Colonic mucosa (tissue), 4 donors: ENCODE results near the gene ZCCHC7. TPM values are rescaled to one million over a fixed set of nuclear protein-coding genes. Genes with fewer than 3 reads are reported as not detected.
"Not testable (repeated sequence)": the region's sequence is repeated elsewhere in the genome, so short reads cannot be mapped to it uniquely, and the experiment has no call there.

Experiments used
- DNase-seq: peaks from one replicate; pipeline ENCODE4 v3.0.0-alpha.2; 2020
- H3K27ac ChIP-seq: fragments of 200-600 bp; one replicate; pipeline ENCODE4 v1.8.0; 2021
- H3K27me3 ChIP-seq: fragments of 200-600 bp; one replicate; pipeline ENCODE4 v1.8.0; 2021
- H3K36me3 ChIP-seq: fragments of 200-600 bp; one replicate; pipeline ENCODE4 v1.8.0; 2021
- H3K4me1 ChIP-seq: fragments of 200-600 bp; one replicate; pipeline ENCODE4 v1.8.0; 2021; ENCODE audit warnings: mild to moderate bottlenecking
- H3K4me3 ChIP-seq: fragments of 200-600 bp; one replicate; pipeline ENCODE4 v1.8.0; 2021
- H3K9ac ChIP-seq, 2 donors: one replicate each; pipeline ENCODE4 v1.7.0; 2013; ENCODE audit warnings: control low read depth in 2 of 2, low read depth in 2 of 2, low read length in 2 of 2
- H3K9me3 ChIP-seq: fragments of 200-600 bp; one replicate; pipeline ENCODE4 v1.8.0; 2021
- CTCF ChIP-seq: fragments of 200-600 bp; IDR thresholded peaks from one replicate; pipeline ENCODE4 v1.8.0; 2022; ENCODE audit warnings: antibody characterized with exemption, mild to moderate bottlenecking
- intact Hi-C: fragments of 100-400 bp; cut with DNase I; formaldehyde crosslinking; loops from one replicate; pipeline ENCODE4 v1.14.1; 2022
- total RNA-seq, 2 donors: library from RNA; stranded (reverse); fragmentation: NEBNext Ultra II Directional in 1 of 2; extraction: Animal tissue kit (Norgen Biotek cat#: 25700) in 1 of 2; gene quantifications; one replicate each; pipeline ENCODE4 v1.2.1, GENCODE V29; 2021
- donor health status: healthy.
- donor health status: DM: no; HTN: no; CAD: no.
- donor health status: DM: no; HTN: no; CAD: no.

ZCCHC7 gene
- total RNA-seq, 2 donors from 2014 or later = 14.6 to 15.9 TPM

DNA sequence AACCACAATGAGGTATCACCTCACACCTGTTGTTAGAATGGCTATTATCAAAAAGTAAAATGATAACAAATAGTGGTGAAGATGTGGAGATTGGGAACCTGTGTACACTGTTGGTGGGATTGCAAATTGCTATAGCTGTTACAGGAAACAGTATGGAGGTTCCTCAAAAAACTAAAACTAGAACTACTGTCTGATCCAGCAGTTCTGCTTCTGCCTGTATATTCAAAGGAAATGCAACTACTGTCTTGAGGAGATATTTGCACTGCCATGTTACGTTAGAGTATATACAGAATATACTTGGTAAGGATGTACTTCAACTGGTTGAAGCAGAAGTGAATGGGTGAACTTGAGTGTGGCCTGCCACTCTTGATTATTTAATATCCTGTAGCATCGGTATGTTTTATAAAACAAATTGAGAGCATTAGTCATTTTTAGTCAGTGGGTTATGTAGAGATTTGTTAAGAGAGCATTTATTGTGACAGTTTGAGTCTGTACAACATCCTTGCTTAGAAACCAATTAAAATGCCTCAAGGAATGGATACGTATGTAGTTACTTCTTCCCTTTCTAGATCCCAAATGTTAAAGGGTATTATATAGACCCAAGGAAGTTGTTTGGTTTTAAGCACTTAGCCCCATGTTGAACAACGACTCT is 37.5 kb downstream of the ZCCHC7 start:
- Histone ChIP-seq H3K27ac (no peak overlapping the region), H3K9ac (no peak overlapping the region), H3K4me1 (no peaks in the 10 kb centered on the region), H3K36me3 (no peaks in the 10 kb centered on the region), H3K27me3 (no peaks in the 10 kb centered on the region), H3K4me3 (no peak overlapping the region), H3K9me3 (no peaks in the 10 kb centered on the region)
- no peak for TF ChIP-seq CTCF
- intact Hi-C loops = no loop called here
- DNase-seq = no peak

- no peaks in the 10 kb centered on the region for H3K4me1 ChIP-seq
- no peaks in the 10 kb centered on the region for H3K27me3 ChIP-seq
- TF ChIP-seq CTCF = no peak
- no peaks in the 10 kb centered on the region for H3K36me3 ChIP-seq
- H3K27ac ChIP-seq = no peak overlapping the region
- DNase-seq = no peak
- H3K4me3 ChIP-seq = no peak overlapping the region
- no peaks in the 10 kb centered on the region for H3K9me3 ChIP-seq
- intact Hi-C loops = no loop called here
- no peak overlapping the region for H3K9ac ChIP-seq
These were observed 42.9 kb downstream of the ZCCHC7 start for GRCh38 chr9:37163299-37163698.

DNA sequence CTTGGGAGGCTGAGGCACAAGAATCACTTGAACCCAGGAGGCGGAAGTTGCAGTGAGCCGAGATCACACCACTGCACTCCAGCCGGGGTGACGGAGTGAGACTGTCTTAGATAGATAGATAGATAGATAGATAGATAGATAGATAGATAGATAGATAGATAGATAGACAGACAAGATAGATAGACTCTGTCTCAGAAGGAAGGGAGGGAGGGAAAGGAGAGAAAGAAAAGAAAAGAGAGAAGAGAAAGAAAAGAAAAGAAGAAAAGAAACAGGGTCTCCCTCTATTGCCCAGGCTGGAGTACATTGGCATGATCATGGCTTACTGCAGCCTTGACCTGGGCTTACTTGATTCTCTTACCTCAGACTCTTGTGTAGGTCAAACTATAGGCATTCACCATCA is 44.0 kb downstream of the ZCCHC7 start:
- H3K9ac ChIP-seq, H3K4me1 ChIP-seq, H3K36me3 ChIP-seq, DNase-seq, intact Hi-C loops, H3K9me3 ChIP-seq, H3K27ac ChIP-seq, H3K27me3 ChIP-seq, H3K4me3 ChIP-seq: not testable (repeated sequence)

DNA sequence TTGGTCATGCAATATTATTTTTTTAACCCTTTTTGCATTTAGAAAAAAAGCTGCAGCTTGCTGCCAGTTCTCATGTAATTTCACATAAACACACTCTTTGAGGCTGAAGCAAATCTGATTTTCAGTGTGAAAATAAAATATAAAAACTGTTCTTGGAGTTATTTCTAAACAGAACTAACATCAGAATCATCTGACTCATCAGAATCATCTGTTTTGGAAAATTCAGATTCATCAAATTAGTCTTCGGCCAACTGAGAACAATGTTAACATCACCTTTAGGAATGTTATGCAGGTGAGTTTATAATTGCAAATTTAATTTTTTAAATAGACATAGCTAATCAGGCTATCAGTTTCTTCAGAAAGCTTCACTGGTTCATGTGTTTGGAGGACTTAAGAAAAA is 45.3 kb downstream of the ZCCHC7 start:
- Histone ChIP-seq H3K36me3 (no peaks in the 10 kb centered on the region), H3K4me3 (no peak overlapping the region), H3K27me3 (no peaks in the 10 kb centered on the region), H3K4me1 (no peaks in the 10 kb centered on the region), H3K9me3 (no peaks in the 10 kb centered on the region), H3K27ac (no peak overlapping the region), H3K9ac (no peak overlapping the region)
- intact Hi-C loops = no loop called here
- TF ChIP-seq CTCF = no peak
- no peak for DNase-seq

- Histone ChIP-seq H3K4me1 (no peaks in the 10 kb centered on the region), H3K4me3 (no peak overlapping the region)
- intact Hi-C loops = no loop called here
These were observed 47.2 kb downstream of the ZCCHC7 start for GRCh38 chr9:37167456-37168047.

More at GRCh38 chr9:37167456-37168047, 47.2 kb downstream of the ZCCHC7 start:
- no peak overlapping the region for H3K9ac ChIP-seq
- H3K27me3 ChIP-seq = no peaks in the 10 kb centered on the region
- H3K27ac ChIP-seq = no peak overlapping the region
- H3K36me3 ChIP-seq = no peaks in the 10 kb centered on the region
- no peak for DNase-seq
- TF ChIP-seq CTCF = no peak
- H3K9me3 ChIP-seq = no peaks in the 10 kb centered on the region
